DND-41 (cell line): Measurements from ENCODE around the gene CGB3.

Experiments used
- EZH2 ChIP-seq: IDR thresholded peaks from 3 replicates; pipeline ENCODE4 v1.6.1; 2012; ENCODE audit warnings: borderline replicate concordance, low read depth, mild to moderate bottlenecking, moderate library complexity, low read length, inconsistent platforms; ENCODE audit not compliant: severe bottlenecking
- TF ChIP-seq, protein P1 (sequence below): IDR thresholded peaks from 2 replicates; pipeline ENCODE4 v1.5.1; 2012; ENCODE audit warnings: borderline replicate concordance, low read length, moderate library complexity, mild to moderate bottlenecking; ENCODE audit not compliant: poor library complexity, severe bottlenecking; ENCODE audit errors: extremely low read depth

DNA sequence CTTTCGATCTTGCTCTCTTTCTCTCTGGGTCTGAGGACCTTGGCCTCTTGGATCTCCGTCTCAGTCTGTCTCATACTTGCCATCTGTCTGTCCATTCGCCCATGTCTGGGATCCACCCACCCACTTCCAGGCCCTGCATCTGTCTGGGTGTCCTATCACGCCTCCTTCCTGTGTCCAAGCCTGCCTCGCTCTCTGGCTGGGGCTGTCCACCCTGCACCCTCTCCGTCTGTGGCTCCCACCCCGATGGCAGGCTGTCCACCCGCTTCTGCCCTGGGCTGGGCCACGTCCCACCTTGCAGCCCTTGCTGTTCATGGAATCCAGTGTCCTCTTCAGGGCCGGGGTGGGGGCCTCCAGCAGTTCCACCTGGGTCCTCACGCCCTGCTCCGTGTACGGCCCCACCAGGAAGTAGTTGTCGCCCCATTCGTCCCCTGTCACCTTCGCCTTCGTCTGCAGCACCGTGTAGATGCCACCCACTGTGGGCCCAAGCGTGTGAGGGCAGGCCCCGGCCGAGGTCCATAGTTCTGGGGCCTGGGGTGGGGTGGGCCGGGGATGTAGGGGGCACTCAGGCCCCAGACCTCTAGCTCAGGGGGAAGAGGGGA lies 33.0 kb downstream of the CGB3 start:
- TF ChIP-seq, protein P1, sequence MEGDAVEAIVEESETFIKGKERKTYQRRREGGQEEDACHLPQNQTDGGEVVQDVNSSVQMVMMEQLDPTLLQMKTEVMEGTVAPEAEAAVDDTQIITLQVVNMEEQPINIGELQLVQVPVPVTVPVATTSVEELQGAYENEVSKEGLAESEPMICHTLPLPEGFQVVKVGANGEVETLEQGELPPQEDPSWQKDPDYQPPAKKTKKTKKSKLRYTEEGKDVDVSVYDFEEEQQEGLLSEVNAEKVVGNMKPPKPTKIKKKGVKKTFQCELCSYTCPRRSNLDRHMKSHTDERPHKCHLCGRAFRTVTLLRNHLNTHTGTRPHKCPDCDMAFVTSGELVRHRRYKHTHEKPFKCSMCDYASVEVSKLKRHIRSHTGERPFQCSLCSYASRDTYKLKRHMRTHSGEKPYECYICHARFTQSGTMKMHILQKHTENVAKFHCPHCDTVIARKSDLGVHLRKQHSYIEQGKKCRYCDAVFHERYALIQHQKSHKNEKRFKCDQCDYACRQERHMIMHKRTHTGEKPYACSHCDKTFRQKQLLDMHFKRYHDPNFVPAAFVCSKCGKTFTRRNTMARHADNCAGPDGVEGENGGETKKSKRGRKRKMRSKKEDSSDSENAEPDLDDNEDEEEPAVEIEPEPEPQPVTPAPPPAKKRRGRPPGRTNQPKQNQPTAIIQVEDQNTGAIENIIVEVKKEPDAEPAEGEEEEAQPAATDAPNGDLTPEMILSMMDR: no peak
- no peak for TF ChIP-seq EZH2
